Measurements from ENCODE around the gene KIF26B. TPM values are rescaled to one million over a fixed set of nuclear protein-coding genes. Genes with fewer than 3 reads are reported as not detected.

Gene KIF26B
- total and polyA plus RNA-seq, 8 donors = 0.15 to 3.2 (median 0.89) TPM; not detected in 1

- TF ChIP-seq CTCF (IDR thresholded peaks at IDR 0.05) (no peak), POLR2AphosphoS5 (IDR thresholded peaks at IDR 0.05) (no peak), EP300 (IDR thresholded peaks at IDR 0.05) (no peak), POLR2A (IDR thresholded peaks at IDR 0.05) (no peak)
- peak in 1 of 2 donors; percentile 24 for DNase-seq
- Histone ChIP-seq H3K4me1 (peaks cover 0 to 14% (median 4%) of the 10 kb centered on the region in 4 donors), H3K36me3 (peaks cover 0 to 14% (median 0%) of the 10 kb centered on the region in 4 donors), H3K4me3 (no peak overlapping the region), H3K27me3 (peaks cover 0 to 11% (median 0%) of the 10 kb centered on the region in 3 donors), H3K27ac (no peak overlapping the region), H3K9me3 (no peaks in the 10 kb centered on the region)
- intact Hi-C loops (cut with DNase I; ENCODE audit: low total_unique reads) = no loop called here
- WGBS, 5 donors = 93 to 99% (median 94%) methylated on average over 34 to 45 of the region's 45 CpGs
Measured at GRCh38 chr1:245685111-245685810, 530.5 kb downstream of the KIF26B start.

GRCh38 chr1:245686006-245686405, 531.2 kb downstream of the KIF26B start:
- Histone ChIP-seq H3K9me3 (no peaks in the 10 kb centered on the region), H3K27me3 (peaks cover 0 to 11% (median 0%) of the 10 kb centered on the region in 3 donors), H3K4me3 (no peak overlapping the region), H3K27ac (no peak overlapping the region), H3K36me3 (peaks cover 0 to 14% (median 0%) of the 10 kb centered on the region in 4 donors), H3K4me1 (peaks cover 0 to 14% (median 4%) of the 10 kb centered on the region in 4 donors)
- intact Hi-C loops (cut with DNase I; ENCODE audit: low total_unique reads) = no loop called here
- TF ChIP-seq POLR2AphosphoS5 (IDR thresholded peaks at IDR 0.05) (no peak), EP300 (IDR thresholded peaks at IDR 0.05) (no peak), CTCF (IDR thresholded peaks at IDR 0.05) (no peak), POLR2A (IDR thresholded peaks at IDR 0.05) (no peak)
- WGBS, 5 donors = 94 to 96% (median 96%) methylated on average over 12 to 25 of the region's 25 CpGs
- DNase-seq = no peak

- no peak overlapping the region for H3K27ac ChIP-seq
- 93 to 98% (median 94%) methylated on average over 7 to 30 of the region's 30 CpGs for WGBS, 5 donors
- H3K9me3 ChIP-seq = no peaks in the 10 kb centered on the region
- TF ChIP-seq POLR2A (IDR thresholded peaks at IDR 0.05) (no peak), POLR2AphosphoS5 (IDR thresholded peaks at IDR 0.05) (no peak), CTCF (IDR thresholded peaks at IDR 0.05) (no peak), EP300 (IDR thresholded peaks at IDR 0.05) (no peak)
- no peak overlapping the region for H3K4me3 ChIP-seq
- peaks cover 0 to 14% (median 0%) of the 10 kb centered on the region in 4 donors for H3K36me3 ChIP-seq
- intact Hi-C loops (cut with DNase I; ENCODE audit: low total_unique reads) = no loop called here
- peaks cover 0 to 11% (median 0%) of the 10 kb centered on the region in 3 donors for H3K27me3 ChIP-seq
- H3K4me1 ChIP-seq = peaks cover 0 to 14% (median 4%) of the 10 kb centered on the region in 4 donors
- peak in 1 of 2 donors; percentile 14 for DNase-seq
Measured at GRCh38 chr1:245686446-245687030, 531.8 kb downstream of the KIF26B start.

- peaks cover 0 to 11% (median 0%) of the 10 kb centered on the region in 3 donors for H3K27me3 ChIP-seq
- no peak overlapping the region for H3K27ac ChIP-seq
- peaks cover 0 to 14% (median 4%) of the 10 kb centered on the region in 4 donors for H3K4me1 ChIP-seq
- intact Hi-C loops (cut with DNase I; ENCODE audit: low total_unique reads) = no loop called here
- no peaks in the 10 kb centered on the region for H3K9me3 ChIP-seq
- WGBS, 5 donors = 78 to 89% (median 85%) methylated on average over 12 to 20 of the region's 20 CpGs
- peaks cover 0 to 14% (median 0%) of the 10 kb centered on the region in 4 donors for H3K36me3 ChIP-seq
- no peak for DNase-seq
- no peak for TF ChIP-seq CTCF (IDR thresholded peaks at IDR 0.05)
- no peak for TF ChIP-seq POLR2A (IDR thresholded peaks at IDR 0.05)
- TF ChIP-seq EP300 (IDR thresholded peaks at IDR 0.05) = no peak
- no peak for TF ChIP-seq POLR2AphosphoS5 (IDR thresholded peaks at IDR 0.05)
- H3K4me3 ChIP-seq = peak overlapping the region in 1 of 4 donors; percentile 35
Measured at GRCh38 chr1:245687152-245687635, 532.4 kb downstream of the KIF26B start.

All from stomach (tissue), 9 donors.